ENCODE results near the gene AUTS2. TPM values are rescaled to one million over a fixed set of nuclear protein-coding genes. Genes with fewer than 3 reads are reported as not detected.

Gene AUTS2
- polyA plus RNA-seq, 3 donors = 0.08 to 0.35 TPM; not detected in 1

- Histone ChIP-seq H3K4me3 (replicated peaks in 1 of 3; ENCODE audit: low read depth in 2 of 3, low read length in 3 of 3) (no peak overlapping the region), H3K27ac (ENCODE audit: low read depth in 1 of 2, low read length in 2 of 2) (no peak overlapping the region), H3K4me1 (ENCODE audit: control insufficient read depth in 1 of 2, insufficient read depth in 2 of 2, low read length in 2 of 2) (no peaks in the 10 kb centered on the region), H4K20me1 (ENCODE audit: insufficient read depth, low read length) (no peaks in the 10 kb centered on the region), H3K9ac (ENCODE audit: insufficient read depth, low read length, poor library complexity, severe bottlenecking) (no peak overlapping the region), H3K9me3 (replicated peaks in 1 of 2; ENCODE audit: control insufficient read depth in 1 of 2, insufficient read depth in 1 of 2, low read length in 2 of 2) (no peaks in the 10 kb centered on the region), H3K27me3 (ENCODE audit: control insufficient read depth in 2 of 2, insufficient read depth in 2 of 2, low read length in 2 of 2) (no peaks in the 10 kb centered on the region), H3K4me2 (replicated peaks; ENCODE audit: extremely low read depth, low read length, poor library complexity, severe bottlenecking) (no peak overlapping the region), H2AFZ (ENCODE audit: insufficient read depth, low read depth, low read length, poor library complexity, severe bottlenecking) (no peak overlapping the region), H3K79me2 (ENCODE audit: insufficient read depth, low read length) (no peaks in the 10 kb centered on the region), H3K36me3 (replicated peaks in 1 of 2; ENCODE audit: control insufficient read depth in 1 of 2, insufficient read depth in 2 of 2, low read length in 2 of 2) (no peaks in the 10 kb centered on the region)
- Mint-ChIP-seq H3K4me1 (peaks cover 2% of the 10 kb centered on the region), H3K27ac (no peak overlapping the region), H3K4me3 (no peak overlapping the region), H3K27me3 (ENCODE audit: low read depth in 3 of 3) (peaks cover 0 to 3% (median 2%) of the 10 kb centered on the region in 3 donors), H3K9me3 (no peaks in the 10 kb centered on the region), H3K36me3 (no peaks in the 10 kb centered on the region)
- no peak for DNase-seq
- 88% methylated on average over 1 of the region's 2 CpGs for WGBS (ENCODE audit: insufficient coverage)
- intact Hi-C loops (cut with micrococcal nuclease) = no loop called here
- TF ChIP-seq CTCF (IDR thresholded peaks at IDR 0.05) = no peak
These were observed 241.5 kb downstream of the AUTS2 start for GRCh38 chr7:69839782-69840181.

GRCh38 chr7:69840248-69840647, 242.0 kb downstream of the AUTS2 start:
- no peak for TF ChIP-seq CTCF (IDR thresholded peaks at IDR 0.05)
- Mint-ChIP-seq H3K4me1 (peaks cover 2% of the 10 kb centered on the region), H3K27me3 (ENCODE audit: low read depth in 3 of 3) (peaks cover 0 to 3% (median 2%) of the 10 kb centered on the region in 3 donors), H3K36me3 (no peaks in the 10 kb centered on the region), H3K27ac (no peak overlapping the region), H3K4me3 (no peak overlapping the region), H3K9me3 (no peaks in the 10 kb centered on the region)
- H3K4me1 ChIP-seq (ENCODE audit: control insufficient read depth in 1 of 2, insufficient read depth in 2 of 2, low read length in 2 of 2) = no peaks in the 10 kb centered on the region
- H3K27ac ChIP-seq (ENCODE audit: low read depth in 1 of 2, low read length in 2 of 2) = no peak overlapping the region
- no peak overlapping the region for H3K4me2 ChIP-seq (replicated peaks; ENCODE audit: extremely low read depth, low read length, poor library complexity, severe bottlenecking)
- H3K79me2 ChIP-seq (ENCODE audit: insufficient read depth, low read length) = no peaks in the 10 kb centered on the region
- no peak overlapping the region for H3K4me3 ChIP-seq (replicated peaks in 1 of 3; ENCODE audit: low read depth in 2 of 3, low read length in 3 of 3)
- intact Hi-C loops (cut with micrococcal nuclease) = no loop called here
- no peaks in the 10 kb centered on the region for H3K27me3 ChIP-seq (ENCODE audit: control insufficient read depth in 2 of 2, insufficient read depth in 2 of 2, low read length in 2 of 2)
- DNase-seq = no peak
- no peaks in the 10 kb centered on the region for H3K9me3 ChIP-seq (replicated peaks in 1 of 2; ENCODE audit: control insufficient read depth in 1 of 2, insufficient read depth in 1 of 2, low read length in 2 of 2)
- no peak overlapping the region for H3K9ac ChIP-seq (ENCODE audit: insufficient read depth, low read length, poor library complexity, severe bottlenecking)
- 92% methylated on average over 2 of the region's 3 CpGs for WGBS (ENCODE audit: insufficient coverage)
- H2AFZ ChIP-seq (ENCODE audit: insufficient read depth, low read depth, low read length, poor library complexity, severe bottlenecking) = no peak overlapping the region
- no peaks in the 10 kb centered on the region for H3K36me3 ChIP-seq (replicated peaks in 1 of 2; ENCODE audit: control insufficient read depth in 1 of 2, insufficient read depth in 2 of 2, low read length in 2 of 2)
- H4K20me1 ChIP-seq (ENCODE audit: insufficient read depth, low read length) = no peaks in the 10 kb centered on the region

Data from CD14-positive monocyte (primary cell).